HL-60 (cell line): Measurements from ENCODE around the gene ZNF22.

ENCODE experiments used
- CTCF ChIP-seq: IDR thresholded peaks from one replicate; pipeline ENCODE4 v1.5.1; 2011; ENCODE audit warnings: low read length, control low read depth, inconsistent platforms; ENCODE audit not compliant: insufficient read depth
- POLR2AphosphoS5 ChIP-seq: IDR thresholded peaks from 2 replicates; pipeline ENCODE4 v1.6.1; 2012; ENCODE audit warnings: low read depth
- REST ChIP-seq: IDR thresholded peaks from 2 replicates; pipeline ENCODE4 v1.6.1; 2012; ENCODE audit warnings: low read depth; ENCODE audit not compliant: insufficient replicate concordance

GRCh38 chr10:44951576-44952226 lies 49.0 kb upstream of the ZNF22 start:
- TF ChIP-seq CTCF (no peak), POLR2AphosphoS5 (no peak), REST (no peak)
